Osteoblast (primary cell): ENCODE data around the gene TMCC1. TPM values are rescaled to one million over a fixed set of nuclear protein-coding genes. Genes with fewer than 3 reads are reported as not detected.

ENCODE experiments used
- DNase-seq: peaks from one replicate; pipeline ENCODE4 v3.0.0; 2011; ENCODE audit warnings: low spot score, mixed read lengths; ENCODE audit not compliant: insufficient read length; ENCODE audit errors: missing footprints
- H2AFZ ChIP-seq: 2 replicates; pipeline ENCODE4 v1.6.0; 2011; ENCODE audit warnings: mild to moderate bottlenecking, low read length
- H3K27ac ChIP-seq: 2 replicates; pipeline ENCODE4 v1.5.1; 2011; ENCODE audit warnings: mild to moderate bottlenecking, low read depth, low read length, moderate library complexity
- H3K27me3 ChIP-seq: 2 replicates; pipeline ENCODE4 v1.6.0; 2012; ENCODE audit warnings: mild to moderate bottlenecking, control low read depth, inconsistent platforms, low read length, moderate library complexity; ENCODE audit not compliant: insufficient read depth
- H3K36me3 ChIP-seq: 2 replicates; pipeline ENCODE4 v1.5.1; 2011; ENCODE audit warnings: mild to moderate bottlenecking, low read length, control low read depth, moderate library complexity; ENCODE audit not compliant: insufficient read depth
- H3K4me1 ChIP-seq: 2 replicates; pipeline ENCODE4 v1.5.1; 2011; ENCODE audit warnings: mild to moderate bottlenecking, low read length, control low read depth, moderate library complexity; ENCODE audit not compliant: insufficient read depth
- H3K4me2 ChIP-seq: 2 replicates; pipeline ENCODE4 v1.6.0; 2011; ENCODE audit warnings: mild to moderate bottlenecking, low read length; ENCODE audit not compliant: insufficient read depth
- H3K4me3 ChIP-seq: fragments of 200-600 bp; sonication (generic); 3 replicates; pipeline ENCODE4 v1.5.1; 2012; ENCODE audit warnings: mild to moderate bottlenecking, low read length, inconsistent platforms; ENCODE audit not compliant: insufficient read depth
- H3K79me2 ChIP-seq: 2 replicates; pipeline ENCODE4 v1.6.0; 2012; ENCODE audit warnings: mild to moderate bottlenecking, low read length, control low read depth, inconsistent platforms; ENCODE audit not compliant: insufficient read depth
- H3K9me3 ChIP-seq: 2 replicates; pipeline ENCODE4 v1.5.1; 2011; ENCODE audit warnings: low read depth, low read length, control low read depth
- H4K20me1 ChIP-seq: 2 replicates; pipeline ENCODE4 v1.6.0; 2012; ENCODE audit warnings: mild to moderate bottlenecking, low read length, control low read depth; ENCODE audit not compliant: insufficient read depth
- CTCF ChIP-seq: IDR thresholded peaks from 2 replicates; pipeline ENCODE4 v1.5.1; 2011; ENCODE audit warnings: mild to moderate bottlenecking, low read depth, low read length, moderate library complexity; ENCODE audit errors: extremely low read depth
- total RNA-seq: library from RNA; depleted of rRNA; stranded (reverse); fragments of >200 nt; gene quantifications from 2 replicates; pipeline ENCODE4 v1.2.3, GENCODE V29; 2012

TMCC1 gene
- total RNA-seq, 1 donor = 17.4 TPM

GRCh38 chr3:129602309-129602708, 291.2 kb downstream of the TMCC1 start:
- no peak for DNase-seq
- TF ChIP-seq CTCF = no peak
- Histone ChIP-seq H3K9me3 (no peaks in the 10 kb centered on the region), H4K20me1 (peaks cover 55% of the 10 kb centered on the region), H3K27me3 (no peaks in the 10 kb centered on the region), H2AFZ (no peak overlapping the region), H3K4me1 (peaks cover 67% of the 10 kb centered on the region), H3K4me2 (peak overlapping the region; percentile 99), H3K79me2 (peaks cover 90% of the 10 kb centered on the region), H3K4me3 (peak overlapping the region; percentile 79), H3K36me3 (no peaks in the 10 kb centered on the region), H3K27ac (peak overlapping the region; percentile 93)

- no peak overlapping the region for H2AFZ ChIP-seq
- peak overlapping the region; percentile 99 for H3K4me2 ChIP-seq
- H3K36me3 ChIP-seq = no peaks in the 10 kb centered on the region
- H3K79me2 ChIP-seq = peaks cover 92% of the 10 kb centered on the region
- no peak overlapping the region for H3K4me3 ChIP-seq
- H3K27ac ChIP-seq = no peak overlapping the region
- no peak for DNase-seq
- H4K20me1 ChIP-seq = peaks cover 55% of the 10 kb centered on the region
- no peaks in the 10 kb centered on the region for H3K27me3 ChIP-seq
- no peak for TF ChIP-seq CTCF
- H3K9me3 ChIP-seq = no peaks in the 10 kb centered on the region
- peaks cover 71% of the 10 kb centered on the region for H3K4me1 ChIP-seq
Observed at GRCh38 chr3:129601713-129602112, 291.8 kb downstream of the TMCC1 start.

- Histone ChIP-seq H3K27me3 (no peaks in the 10 kb centered on the region), H3K4me2 (no peak overlapping the region), H2AFZ (no peak overlapping the region), H3K79me2 (peaks cover 91% of the 10 kb centered on the region), H3K4me1 (peaks cover 83% of the 10 kb centered on the region), H3K36me3 (no peaks in the 10 kb centered on the region), H3K27ac (peak overlapping the region; percentile 96), H4K20me1 (peaks cover 62% of the 10 kb centered on the region), H3K4me3 (no peak overlapping the region), H3K9me3 (no peaks in the 10 kb centered on the region)
- no peak for TF ChIP-seq CTCF
- no peak for DNase-seq
Observed at GRCh38 chr3:129600348-129600747, 293.2 kb downstream of the TMCC1 start.

- peaks cover 86% of the 10 kb centered on the region for H3K4me1 ChIP-seq
- peaks cover 91% of the 10 kb centered on the region for H3K79me2 ChIP-seq
- DNase-seq = peak; percentile 97
- H2AFZ ChIP-seq = no peak overlapping the region
- no peaks in the 10 kb centered on the region for H3K27me3 ChIP-seq
- no peak for TF ChIP-seq CTCF
- no peaks in the 10 kb centered on the region for H3K36me3 ChIP-seq
- H3K4me2 ChIP-seq = peak overlapping the region; percentile 25
- no peaks in the 10 kb centered on the region for H3K9me3 ChIP-seq
- peaks cover 59% of the 10 kb centered on the region for H4K20me1 ChIP-seq
- H3K27ac ChIP-seq = peak overlapping the region; percentile 96
- H3K4me3 ChIP-seq = peak overlapping the region; percentile 20
Observed at GRCh38 chr3:129599607-129600006, 293.9 kb downstream of the TMCC1 start.
